Spleen (tissue), 11 donors: ENCODE data around the gene NOTO. TPM values are rescaled to one million over a fixed set of nuclear protein-coding genes. Genes with fewer than 3 reads are reported as not detected.

Experiments
- DNase-seq: peaks from one replicate; pipeline ENCODE4 v3.0.0-alpha.2; 2020
- H3K27ac ChIP-seq, 8 donors: fragments of 200-600 bp; sonication (generic) in 7 of 8; 1 replicate in 4 of 8; 2 replicates in 4 of 8; pipeline versions ENCODE4 v1.5.0 to v1.8.0; 2016 to 2021; ENCODE audit warnings: inconsistent platforms in 4 of 8, mild to moderate bottlenecking in 4 of 8, moderate library complexity in 1 of 8
- H3K27me3 ChIP-seq, 7 donors: fragments of 200-600 bp; sonication (generic) in 6 of 7; replicated peaks in 1 of 7; 1 replicate in 4 of 7; 2 replicates in 3 of 7; pipeline versions ENCODE4 v1.5.0 to v1.8.0; 2016 to 2021; ENCODE audit warnings: inconsistent platforms in 3 of 7, mild to moderate bottlenecking in 1 of 7
- H3K36me3 ChIP-seq, 6 donors: fragments of 200-600 bp; sonication (generic) in 5 of 6; 1 replicate in 4 of 6; 2 replicates in 2 of 6; pipeline versions ENCODE4 v1.5.0 to v1.8.0; 2016 to 2021; ENCODE audit warnings: inconsistent platforms in 2 of 6
- H3K4me1 ChIP-seq, 6 donors: fragments of 200-600 bp; sonication (generic) in 5 of 6; 1 replicate in 3 of 6; 2 replicates in 3 of 6; pipeline versions ENCODE4 v1.5.0 to v1.8.0; 2016 to 2021; ENCODE audit warnings: inconsistent platforms in 3 of 6
- H3K4me3 ChIP-seq, 8 donors: fragments of 200-600 bp; sonication (generic) in 7 of 8; 1 replicate in 4 of 8; 2 replicates in 4 of 8; pipeline versions ENCODE4 v1.5.0 to v1.8.0; 2016 to 2021; ENCODE audit warnings: inconsistent platforms in 4 of 8, mild to moderate bottlenecking in 4 of 8, moderate library complexity in 2 of 8
- H3K9me3 ChIP-seq, 8 donors: fragments of 200-600 bp; sonication (generic) in 7 of 8; 1 replicate in 4 of 8; 2 replicates in 4 of 8; pipeline versions ENCODE4 v1.5.0 to v1.8.0; 2016 to 2021; ENCODE audit warnings: inconsistent platforms in 4 of 8
- CTCF ChIP-seq, 11 experiments: fragments of 200-600 bp in 7 of 11; fragments of 450-650 bp in 4 of 11; sonication (generic) in 4 of 11; IDR thresholded peaks in 8 of 11; conservative IDR thresholded peaks in 3 of 11; 1 replicate in 7 of 11; 2 replicates in 4 of 11; pipeline versions ENCODE4 v1.4.0 to v1.8.0; 2016 to 2021; ENCODE audit warnings: antibody characterized with exemption in 11 of 11, inconsistent platforms in 4 of 11, mild to moderate bottlenecking in 1 of 11
- POLR2A ChIP-seq, 3 donors: fragments of 450-650 bp; IDR thresholded peaks; one replicate each; pipeline ENCODE4 v1.5.1; 2017; ENCODE audit warnings: antibody characterized with exemption in 3 of 3, mild to moderate bottlenecking in 1 of 3
- POLR2AphosphoS5 ChIP-seq, 3 donors: sonication (generic); formaldehyde crosslinking; IDR thresholded peaks; one replicate each; pipeline ENCODE4 v1.5.1; 2017; ENCODE audit warnings: antibody characterized with exemption in 3 of 3
- WGBS, 5 donors: extraction: QIAGEN DNeasy Blood & Tissue Kit in 3 of 5; methylation state at CpG; one replicate each; pipeline versions ENCODE4 v1.1.5 to v1.1.7; 2013 to 2018; 5-methylcytosine and 5-hydroxymethylcytosine counted together
- intact Hi-C: fragments of 100-400 bp; cut with DNase I; formaldehyde crosslinking; loops from one replicate; pipeline ENCODE4 v1.15.0; 2023; ENCODE audit warnings: low total_unique reads
- polyA plus RNA-seq, 3 donors: library from polyadenylated mRNA; stranded (reverse); fragments of 200-250 nt; gene quantifications; one replicate each; pipeline ENCODE4 v1.2.1, GENCODE V29; 2013
- total RNA-seq, 7 donors: library from RNA; depleted of rRNA in 3 of 7; stranded (reverse); fragments of >200 nt in 3 of 7; fragmentation: NEBNext Ultra II Directional in 4 of 7; extraction: Animal tissue kit (Norgen Biotek cat#: 25700) in 4 of 7; gene quantifications; one replicate each; pipeline versions ENCODE4 v1.1.0 to v1.2.1, GENCODE V29; 2016 to 2021
- donor health status: healthy with polysubstance abuse.
- donor health status: DM: no; HTN: no; CAD: no; lungs with moderate emphysema.
- donor health status: DM: no; HTN: no; CAD: no.
- donor health status: Bipolar disorder and iron deficiency.
- donor health status: healthy.
- donor health status: DM: no; HTN: no; CAD: no.
- donor health status: DM: yes; HTN: yes; CAD: no.

Gene NOTO
- total and polyA plus RNA-seq, 10 donors: not detected

- TF ChIP-seq POLR2AphosphoS5 (IDR thresholded peaks at IDR 0.05) (no peak), POLR2A (IDR thresholded peaks at IDR 0.05) (no peak), CTCF (IDR thresholded peaks at IDR 0.05 in 8 of 11, conservative IDR thresholded peaks at IDR 0.05 in 3 of 11) (no peak)
- DNase-seq: no peak
- no peak overlapping the region for H3K4me3 ChIP-seq
- peaks cover 0 to 100% (median 73%) of the 10 kb centered on the region in 6 donors for H3K36me3 ChIP-seq
- intact Hi-C loops: no loop called here
- no peaks in the 10 kb centered on the region for H3K9me3 ChIP-seq
- H3K27ac ChIP-seq: no peak overlapping the region
- WGBS, 5 donors: 79 to 91% (median 86%) methylated on average over 4 of the region's 4 CpGs
- H3K4me1 ChIP-seq: peaks cover 0 to 17% (median 6%) of the 10 kb centered on the region in 6 donors
- no peaks in the 10 kb centered on the region for H3K27me3 ChIP-seq
Observed at GRCh38 chr2:73223821-73224220, 21.4 kb downstream of the NOTO start.

DNA sequence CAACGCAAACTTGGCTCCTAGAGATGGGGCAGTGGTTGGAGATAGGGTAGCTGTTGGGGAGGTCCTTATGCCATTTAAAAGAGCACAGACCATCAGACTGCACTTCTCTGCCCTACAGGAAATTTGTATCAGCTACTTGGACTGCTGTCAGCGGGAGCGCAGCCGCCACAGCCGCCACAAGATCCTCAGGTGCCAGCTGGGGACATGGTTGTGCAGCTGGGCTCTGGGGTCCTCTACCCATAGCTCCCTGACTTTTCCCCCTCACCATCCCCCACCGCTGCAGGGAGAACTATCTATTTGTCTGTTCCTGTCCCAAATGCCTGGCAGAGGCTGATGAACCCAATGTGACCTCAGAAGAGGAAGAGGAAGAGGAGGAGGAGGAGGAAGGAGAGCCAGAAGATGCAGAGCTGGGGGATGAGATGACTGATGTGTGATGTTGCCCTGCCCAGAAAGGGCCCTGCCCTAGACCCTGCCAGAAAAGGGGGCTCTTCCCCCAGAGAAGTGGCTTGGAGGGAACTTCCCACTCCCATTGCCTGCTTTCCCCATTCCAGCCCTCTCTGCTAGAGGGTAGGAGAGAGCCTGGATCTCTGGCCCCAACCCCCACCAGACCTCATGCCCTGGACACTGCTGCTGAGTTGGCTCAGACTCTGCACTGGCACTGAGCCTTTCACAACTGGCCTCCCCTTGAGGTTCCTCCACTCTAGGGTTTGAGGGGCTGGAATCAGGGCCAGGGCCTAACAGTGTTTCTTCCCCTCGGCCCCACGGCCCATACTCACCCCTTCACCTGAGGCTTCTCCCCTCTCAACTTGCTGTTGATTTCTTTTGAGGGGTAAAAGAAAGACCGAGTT lies 23.4 kb downstream of the NOTO start:
- intact Hi-C loops: no loop called here
- TF ChIP-seq POLR2AphosphoS5 (IDR thresholded peaks at IDR 0.05) (peak in 1 of 3 donors; percentile 8), POLR2A (IDR thresholded peaks at IDR 0.05) (no peak)
- no peaks in the 10 kb centered on the region for H3K27me3 ChIP-seq
- H3K27ac ChIP-seq: peak overlapping the region in 5 of 8 donors; percentile 11 to 70 (median 52)
- 51 to 62% (median 54%) methylated on average over 9 of the region's 9 CpGs for WGBS, 5 donors
- H3K4me1 ChIP-seq: peaks cover 0 to 17% (median 6%) of the 10 kb centered on the region in 6 donors
- H3K9me3 ChIP-seq: no peaks in the 10 kb centered on the region
- peaks cover 0 to 95% (median 62%) of the 10 kb centered on the region in 6 donors for H3K36me3 ChIP-seq
- no peak for DNase-seq
- H3K4me3 ChIP-seq: no peak overlapping the region

DNA sequence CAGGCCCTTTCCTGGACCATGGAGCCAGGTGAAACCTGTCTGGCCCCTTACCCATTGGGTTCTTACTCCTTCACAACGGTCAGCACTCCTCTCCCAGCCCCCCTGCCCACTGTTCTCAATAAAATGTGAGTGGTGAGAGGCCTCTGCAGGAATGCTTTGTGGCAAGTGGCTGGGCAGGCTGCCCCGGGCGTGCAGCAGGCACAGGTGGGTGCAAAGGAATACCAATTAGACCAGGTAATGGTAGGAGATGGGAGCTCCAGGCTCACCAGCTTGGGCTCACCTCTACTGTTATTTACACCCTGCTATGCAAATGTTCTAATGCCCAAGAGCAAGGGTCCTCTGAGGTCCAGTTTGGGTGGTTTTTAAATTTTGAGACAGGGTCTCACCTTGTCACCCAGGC lies 24.7 kb downstream of the NOTO start:
- WGBS, 5 donors: 84 to 96% (median 94%) methylated on average over 3 of the region's 3 CpGs

DNA sequence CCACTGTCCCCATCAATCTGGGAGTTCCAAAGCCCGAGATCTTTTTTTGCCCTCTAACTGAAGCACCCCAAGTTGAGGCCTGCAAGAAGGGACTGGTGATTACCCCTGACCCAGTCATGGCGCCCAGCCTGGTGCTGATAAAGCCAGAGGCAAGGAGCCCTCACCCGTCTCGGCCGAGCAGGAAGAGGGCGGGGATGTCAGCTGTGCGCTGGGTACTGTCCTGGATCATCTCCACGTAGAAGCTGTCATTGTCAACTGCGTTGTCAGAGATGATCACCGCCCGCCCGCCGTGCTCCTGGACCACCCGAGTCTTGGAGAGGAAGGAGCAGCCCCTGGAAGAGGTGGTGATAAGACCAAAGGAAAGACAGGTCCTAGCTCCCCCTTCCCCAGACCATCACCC lies 26.3 kb downstream of the NOTO start:
- H3K4me3 ChIP-seq: no peak overlapping the region
- no peak overlapping the region for H3K27ac ChIP-seq
- peaks cover 0 to 26% (median 13%) of the 10 kb centered on the region in 6 donors for H3K4me1 ChIP-seq
- no peaks in the 10 kb centered on the region for H3K9me3 ChIP-seq
- intact Hi-C loops: no loop called here
- peaks cover 0 to 66% (median 34%) of the 10 kb centered on the region in 6 donors for H3K36me3 ChIP-seq
- WGBS, 5 donors: 86 to 92% (median 88%) methylated on average over 14 of the region's 14 CpGs
- no peak for TF ChIP-seq CTCF (IDR thresholded peaks at IDR 0.05 in 8 of 11, conservative IDR thresholded peaks at IDR 0.05 in 3 of 11)
- no peak for TF ChIP-seq POLR2AphosphoS5 (IDR thresholded peaks at IDR 0.05)
- TF ChIP-seq POLR2A (IDR thresholded peaks at IDR 0.05): no peak
- no peaks in the 10 kb centered on the region for H3K27me3 ChIP-seq
- no peak for DNase-seq

More for the DNA sequence above, 24.7 kb downstream of the NOTO start:
- Histone ChIP-seq H3K36me3 (peaks cover 0 to 82% (median 49%) of the 10 kb centered on the region in 6 donors), H3K4me3 (no peak overlapping the region), H3K4me1 (peaks cover 0 to 18% (median 6%) of the 10 kb centered on the region in 6 donors), H3K27ac (peak overlapping the region in 3 of 8 donors; percentile 52 to 70 (median 61)), H3K9me3 (no peaks in the 10 kb centered on the region), H3K27me3 (no peaks in the 10 kb centered on the region)
- intact Hi-C loops: no loop called here
- DNase-seq: no peak
- TF ChIP-seq POLR2AphosphoS5 (IDR thresholded peaks at IDR 0.05) (no peak), CTCF (IDR thresholded peaks at IDR 0.05 in 8 of 11, conservative IDR thresholded peaks at IDR 0.05 in 3 of 11) (no peak), POLR2A (IDR thresholded peaks at IDR 0.05) (no peak)
